ENCODE results near the gene CTIF.

Gene CTIF

DNA sequence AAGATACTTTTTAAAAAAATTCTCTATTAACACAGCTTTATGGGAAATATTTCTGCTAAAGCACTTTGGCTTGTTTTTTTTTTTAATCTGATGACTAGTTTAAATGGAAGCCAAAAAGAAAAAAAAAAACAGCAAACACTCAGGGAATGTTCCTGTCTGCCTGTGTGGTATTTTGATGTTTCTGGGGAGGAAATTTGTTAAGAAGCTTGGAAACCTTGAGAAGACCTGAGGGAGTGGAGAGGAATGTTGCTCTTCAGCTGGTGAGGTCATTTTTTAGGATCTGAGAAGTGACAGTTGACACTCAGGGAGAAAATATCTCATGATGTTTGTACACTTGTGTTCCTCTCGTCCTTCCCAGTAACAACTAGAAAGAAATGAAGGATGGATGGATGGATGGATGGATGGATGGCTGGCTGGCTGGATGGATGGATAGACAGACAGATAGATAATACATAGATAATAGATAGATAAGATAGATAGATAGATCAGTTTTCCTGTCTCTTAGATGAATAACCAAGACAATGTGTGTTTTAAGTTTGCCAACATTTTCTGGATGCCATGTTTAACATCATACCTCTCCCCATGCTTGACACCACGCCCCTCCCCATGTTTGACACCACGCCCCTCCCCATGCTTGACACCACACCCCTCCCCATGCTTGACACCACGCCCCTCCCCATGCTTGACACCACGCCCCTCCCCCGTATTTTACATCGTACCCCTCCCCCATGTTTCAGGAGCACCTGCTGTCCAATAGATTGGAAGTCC, 84.8 kb downstream of the CTIF start:
- DNase-seq = no peak

DNA sequence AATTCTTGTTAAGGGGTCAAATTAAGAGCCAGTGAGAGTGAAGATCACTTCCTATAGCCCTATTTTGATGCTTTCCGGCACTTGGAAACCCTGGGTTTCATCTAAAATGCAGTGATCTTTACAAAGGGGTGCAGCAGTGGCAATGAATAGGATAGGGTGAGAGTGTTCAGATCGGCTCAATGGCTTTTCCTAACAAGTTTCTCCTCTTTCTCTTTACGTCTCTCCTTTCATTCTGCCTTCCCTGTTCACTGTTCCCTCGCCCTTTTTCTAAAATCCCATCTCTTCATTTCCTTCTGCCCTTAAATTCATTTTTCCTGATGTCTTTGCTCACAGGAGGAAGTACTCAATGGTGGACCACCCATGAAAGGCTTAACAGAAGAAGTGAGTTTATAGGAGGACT, 86.0 kb downstream of the CTIF start:
- DNase-seq = no peak

DNA sequence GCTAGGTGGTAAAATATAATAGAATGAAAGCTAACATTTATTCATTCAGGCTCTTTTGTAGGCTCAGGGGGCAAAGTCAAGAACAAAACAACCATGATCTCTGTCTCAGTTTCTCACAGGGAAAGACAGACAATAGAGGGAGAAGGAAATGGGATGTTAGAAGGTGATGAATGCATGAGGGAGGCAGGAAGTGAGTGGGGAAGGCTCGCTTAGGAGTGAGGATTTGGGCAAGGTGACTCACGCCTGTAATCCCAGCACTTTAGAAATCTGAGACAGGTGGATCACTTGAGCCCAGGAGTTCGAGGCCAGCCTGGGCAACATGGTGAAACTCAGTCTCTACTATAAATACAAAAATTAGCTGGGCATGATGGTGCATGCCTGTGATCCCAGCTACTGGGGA, 88.4 kb downstream of the CTIF start:
- DNase-seq = no peak

DNA sequence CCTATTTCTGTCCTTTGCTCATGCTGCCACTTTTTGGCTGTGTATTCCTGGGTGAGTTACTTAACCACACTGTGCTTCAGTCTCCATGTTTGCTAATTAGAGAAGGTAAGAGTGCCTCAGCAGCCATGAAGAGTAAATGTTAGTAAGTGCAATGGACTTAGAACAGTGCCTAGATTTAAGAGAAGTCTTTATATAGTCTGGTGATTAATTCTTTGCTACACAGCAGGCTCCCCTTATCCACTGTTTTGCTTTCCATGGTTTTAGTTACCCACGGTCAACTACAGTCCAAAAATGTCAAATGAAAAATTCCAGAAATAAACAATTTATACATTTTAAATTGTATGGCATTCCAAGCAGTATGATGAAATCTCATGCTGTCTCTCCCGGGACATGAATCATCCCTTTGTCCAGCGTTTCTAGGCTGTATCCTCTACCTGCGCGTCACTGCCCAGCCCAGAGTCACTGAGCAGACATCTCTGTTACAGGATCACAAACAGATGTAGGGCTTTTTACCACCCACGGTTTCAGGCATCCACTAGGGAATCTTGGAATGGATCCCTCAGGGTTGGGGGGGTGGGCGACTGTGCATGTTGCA, 91.0 kb downstream of the CTIF start:
- DNase-seq = no peak

DNA sequence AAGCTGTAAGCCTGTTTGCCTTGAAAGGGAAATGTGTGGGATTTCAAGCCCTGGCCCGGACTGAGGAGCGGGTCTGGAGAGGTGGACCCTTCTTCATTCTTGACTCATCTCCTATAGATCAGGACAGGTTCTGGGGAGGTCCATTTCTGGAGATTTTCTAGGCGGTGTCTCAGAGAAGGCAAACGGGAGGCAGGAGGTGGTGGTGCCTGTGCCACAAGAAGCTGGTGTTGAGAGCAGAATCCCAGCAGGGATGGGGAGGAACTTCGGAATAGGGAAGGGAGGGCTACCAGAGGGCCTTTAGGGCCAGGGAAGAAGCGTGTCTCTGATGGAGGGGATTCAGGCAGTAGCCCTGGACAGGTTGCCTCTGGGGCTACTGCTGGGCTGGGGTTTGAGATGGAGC, 93.0 kb downstream of the CTIF start:
- DNase-seq = no peak

DNA sequence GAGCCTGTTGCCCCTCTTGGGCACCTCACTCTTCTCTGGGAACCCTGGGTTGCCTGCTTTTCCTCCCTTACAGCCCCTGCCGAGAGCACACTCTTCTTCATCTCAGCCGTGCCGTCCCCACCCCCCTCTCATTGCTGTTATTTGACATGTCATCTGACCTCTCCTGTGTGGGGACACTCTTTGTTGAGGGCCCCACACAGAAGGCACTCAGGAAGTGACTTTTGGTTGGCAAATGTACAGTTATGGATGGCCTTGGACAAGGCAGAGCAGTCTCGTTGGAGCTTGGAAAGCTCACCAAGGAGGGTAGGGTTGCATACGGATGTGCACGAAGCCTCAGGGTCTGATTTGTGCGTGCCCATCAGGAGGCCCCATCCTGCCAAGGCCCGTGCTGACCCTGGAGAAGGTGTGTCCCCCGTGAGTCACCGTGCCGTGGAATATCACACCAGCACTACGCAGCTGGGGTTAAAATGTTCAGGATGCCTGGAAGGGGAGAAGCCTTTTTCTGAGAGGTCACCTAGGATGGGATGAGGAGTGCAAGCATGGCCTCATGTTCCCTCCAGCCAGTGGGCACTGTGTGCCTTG, 93.9 kb downstream of the CTIF start:
- no peak for DNase-seq

DNA sequence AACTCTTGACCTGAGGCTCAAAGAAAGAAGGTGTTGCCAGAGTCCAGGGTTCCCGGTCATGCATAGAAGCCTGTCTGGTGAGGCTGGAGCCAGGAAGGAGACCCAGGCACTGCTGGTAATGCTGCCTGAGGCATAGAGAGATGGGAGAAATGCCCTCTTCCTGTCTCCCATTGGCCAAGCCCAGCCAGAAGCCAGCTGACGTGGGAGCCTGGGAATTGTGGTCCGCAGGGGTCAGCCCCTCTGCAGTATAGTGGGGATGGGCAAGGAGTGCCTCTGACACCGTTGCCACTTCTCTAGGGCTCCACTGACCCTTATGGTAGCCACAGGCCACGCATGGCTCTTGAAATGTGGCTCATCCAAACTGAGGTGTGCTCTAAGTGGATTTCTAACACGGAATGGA, 95.7 kb downstream of the CTIF start:
- no peak for DNase-seq

DNA sequence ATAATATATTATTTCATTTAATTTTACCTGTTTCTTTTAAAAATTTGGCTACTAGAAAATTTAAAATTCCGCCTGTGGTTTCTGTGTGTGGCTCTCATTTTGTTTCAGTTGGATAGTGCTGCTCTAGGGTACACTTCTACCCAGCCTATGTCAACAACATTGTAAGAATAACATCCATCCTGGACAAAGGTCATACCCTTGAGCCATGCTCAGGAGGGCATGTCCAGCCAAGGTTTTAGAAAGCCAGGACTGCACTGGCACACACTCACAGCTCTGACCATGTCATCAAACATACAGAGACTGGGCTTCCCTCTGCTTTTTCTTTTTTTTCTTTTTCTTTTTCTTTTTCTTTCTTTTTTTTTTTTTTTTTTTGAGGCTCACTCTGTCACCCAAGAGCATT, 96.1 kb downstream of the CTIF start:
- no peak for DNase-seq

DNA sequence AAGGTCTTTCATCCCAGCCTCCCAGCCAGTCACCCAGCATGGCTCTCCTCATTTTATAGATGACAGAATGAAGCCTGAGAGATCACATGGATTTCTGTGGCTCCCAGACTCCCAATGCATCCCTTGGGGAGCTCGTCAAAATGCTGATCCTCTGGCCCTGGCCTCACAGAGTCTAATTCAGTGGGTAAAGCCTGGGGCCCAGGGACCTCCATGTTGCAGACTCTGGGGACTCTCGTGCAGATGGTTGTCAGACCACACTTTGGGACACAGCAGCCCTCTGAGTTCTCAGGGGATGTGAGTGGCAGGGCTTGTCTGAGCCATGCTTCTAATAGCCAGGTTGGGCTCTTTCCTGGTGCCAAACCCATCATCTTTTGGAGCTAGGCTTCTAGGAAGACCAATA, 97.0 kb downstream of the CTIF start:
- no peak for DNase-seq

DNA sequence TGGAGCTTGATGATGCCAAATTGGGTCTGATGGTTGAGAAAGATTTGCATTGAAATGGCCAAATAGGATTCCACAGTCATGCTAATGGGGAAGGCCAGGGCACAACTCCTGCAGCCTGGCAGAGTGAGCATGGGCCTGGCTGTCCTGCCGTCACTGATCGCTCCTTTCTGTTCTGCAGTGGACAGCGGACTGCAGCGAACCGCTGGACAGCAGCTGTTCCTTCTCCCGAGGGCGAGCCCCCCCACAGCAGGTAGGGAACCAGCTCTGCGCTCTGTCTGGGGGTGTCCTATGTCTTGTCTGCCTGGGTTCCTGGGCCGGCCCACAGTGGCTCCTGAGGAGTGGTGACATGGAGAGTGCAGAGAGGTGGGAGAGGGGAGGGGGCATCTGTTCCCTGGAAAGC, 97.6 kb downstream of the CTIF start:
- DNase-seq = no peak

DNA sequence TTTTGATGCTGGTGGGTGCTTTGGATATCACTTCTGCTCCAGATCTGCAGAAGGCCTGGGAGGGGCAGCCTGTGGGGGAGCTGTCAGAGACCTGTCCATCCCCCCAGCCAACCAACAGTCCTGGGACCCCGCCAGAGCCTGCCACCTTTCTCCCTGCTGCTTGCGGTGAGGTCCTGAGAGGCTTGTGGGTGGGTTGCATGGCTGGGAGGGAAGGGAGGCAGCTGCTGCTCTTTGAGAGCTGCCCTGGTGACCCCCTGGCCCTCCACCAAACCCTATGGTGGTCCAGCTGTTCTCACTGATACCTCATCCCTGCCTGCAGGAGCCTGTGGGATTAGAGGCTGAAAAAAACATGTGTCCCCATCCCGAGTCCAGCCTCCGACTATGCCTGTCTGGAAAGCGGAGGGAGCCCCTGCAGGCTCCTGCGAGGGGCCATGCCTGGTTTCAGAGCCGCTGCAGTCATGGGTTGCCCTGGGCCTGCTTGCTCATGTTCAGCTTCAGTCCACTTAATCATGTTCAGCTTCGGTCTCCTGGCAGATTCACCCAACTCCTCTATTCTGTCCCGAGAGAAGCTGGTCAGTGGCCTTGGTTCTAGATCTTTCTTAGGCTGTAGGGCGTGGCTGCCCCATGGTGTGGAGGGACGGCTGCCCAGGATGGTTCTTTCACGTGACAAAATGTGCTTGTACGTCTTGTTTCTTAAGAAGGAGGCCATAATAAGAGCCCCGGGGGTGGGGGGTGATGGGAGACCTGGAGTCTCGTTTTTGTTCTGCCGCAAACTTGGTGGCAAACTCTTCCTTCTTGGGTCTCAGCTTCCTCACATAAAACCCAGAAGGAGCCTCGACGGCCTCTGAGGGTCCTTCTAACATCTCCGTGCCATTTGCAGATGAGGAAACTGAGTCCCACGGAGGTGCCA, 98.5 kb downstream of the CTIF start:
- no peak for DNase-seq

DNA sequence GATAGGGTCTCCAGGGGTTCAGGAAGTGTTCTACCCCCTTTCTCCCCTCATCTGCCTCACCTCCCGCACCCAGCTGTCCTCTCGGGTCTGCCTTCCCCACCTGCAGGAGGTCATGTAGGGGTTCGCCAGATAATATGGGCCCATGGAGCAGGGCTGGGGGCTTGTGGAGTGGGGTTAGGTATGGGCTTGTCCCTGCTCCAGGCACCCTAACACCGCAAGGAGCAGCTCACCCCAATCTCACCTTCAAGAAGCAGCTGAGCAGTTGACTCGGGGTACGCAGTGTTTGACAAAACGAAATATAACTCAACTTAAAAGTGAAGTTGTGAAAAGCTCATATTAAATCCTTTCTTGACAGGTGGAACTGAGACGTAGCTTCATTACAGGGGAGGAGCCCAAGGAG, 99.6 kb downstream of the CTIF start:
- DNase-seq = no peak

DNA sequence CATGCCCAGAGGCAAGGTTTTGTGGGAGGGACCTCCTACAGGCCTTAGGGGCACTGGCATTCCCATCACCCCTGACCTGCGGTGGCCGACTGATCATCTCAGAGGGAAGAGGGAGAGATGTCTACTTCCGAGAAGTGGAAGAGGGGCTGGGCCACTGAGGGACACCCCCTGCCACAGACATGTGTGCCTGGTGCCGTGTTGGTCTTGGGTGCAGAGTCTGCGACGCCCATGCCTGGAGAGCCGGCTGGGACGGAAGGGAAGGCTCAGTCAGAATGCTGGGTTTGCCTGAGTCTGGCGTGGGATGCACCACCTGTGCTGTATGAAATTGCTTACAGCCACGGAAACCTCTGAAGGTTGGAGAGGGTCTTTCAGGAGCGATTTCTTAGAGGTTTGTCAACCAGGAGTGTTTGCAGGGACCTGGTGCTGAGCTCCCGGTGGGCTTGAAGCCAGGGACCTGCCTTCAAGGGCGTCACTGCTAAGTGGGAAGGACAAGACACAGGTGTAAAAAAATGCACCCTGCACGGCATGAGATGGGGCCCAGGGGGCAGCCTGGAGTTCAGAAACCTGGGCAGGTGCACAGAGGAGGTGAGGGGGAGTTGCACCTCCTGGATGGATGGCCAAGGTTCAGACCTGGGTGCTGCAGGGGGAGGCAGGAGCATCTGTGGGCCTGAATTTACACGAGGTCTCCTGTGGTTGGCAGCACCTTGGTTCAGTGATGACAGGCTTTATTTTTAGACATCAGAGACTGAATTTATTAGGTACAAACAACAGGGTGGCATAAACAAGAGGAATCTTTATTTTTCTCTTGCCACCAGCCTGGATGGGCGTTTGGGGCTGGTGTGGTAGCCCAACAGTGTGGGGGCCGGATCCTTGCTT, 100.3 kb downstream of the CTIF start:
- DNase-seq = no peak

DNA sequence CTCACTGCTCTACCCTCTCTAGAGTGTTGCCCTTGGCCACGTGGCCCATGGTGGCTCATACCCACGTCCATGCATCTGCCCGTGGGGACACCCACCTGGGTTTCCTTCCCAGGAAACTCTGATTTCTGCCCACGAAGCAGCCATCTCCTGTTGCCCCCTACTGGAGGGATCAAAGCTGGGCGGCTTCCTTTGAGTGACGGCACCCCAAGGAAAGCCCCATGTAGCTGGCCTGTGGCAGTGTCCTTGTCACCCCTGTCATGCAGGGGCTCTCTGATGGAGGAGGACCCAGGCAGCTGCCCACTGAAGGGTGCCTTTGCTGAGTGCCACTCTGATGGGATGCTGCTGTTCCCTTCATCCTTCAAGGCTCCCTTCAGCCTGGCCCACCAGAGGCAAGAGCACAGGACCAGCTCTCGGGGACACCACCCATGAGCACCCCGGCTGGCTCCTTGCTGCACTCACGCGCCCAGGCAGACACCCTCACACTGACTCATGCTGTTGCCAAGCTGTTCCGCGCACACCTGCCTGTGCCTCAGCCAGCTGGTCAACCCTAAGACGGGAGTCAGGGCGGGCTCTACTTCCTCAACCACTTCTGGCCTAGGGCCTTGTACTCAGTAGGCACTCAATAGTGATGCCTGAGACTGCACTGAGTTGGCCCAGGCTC, 101.1 kb downstream of the CTIF start:
- no peak for DNase-seq

DNA sequence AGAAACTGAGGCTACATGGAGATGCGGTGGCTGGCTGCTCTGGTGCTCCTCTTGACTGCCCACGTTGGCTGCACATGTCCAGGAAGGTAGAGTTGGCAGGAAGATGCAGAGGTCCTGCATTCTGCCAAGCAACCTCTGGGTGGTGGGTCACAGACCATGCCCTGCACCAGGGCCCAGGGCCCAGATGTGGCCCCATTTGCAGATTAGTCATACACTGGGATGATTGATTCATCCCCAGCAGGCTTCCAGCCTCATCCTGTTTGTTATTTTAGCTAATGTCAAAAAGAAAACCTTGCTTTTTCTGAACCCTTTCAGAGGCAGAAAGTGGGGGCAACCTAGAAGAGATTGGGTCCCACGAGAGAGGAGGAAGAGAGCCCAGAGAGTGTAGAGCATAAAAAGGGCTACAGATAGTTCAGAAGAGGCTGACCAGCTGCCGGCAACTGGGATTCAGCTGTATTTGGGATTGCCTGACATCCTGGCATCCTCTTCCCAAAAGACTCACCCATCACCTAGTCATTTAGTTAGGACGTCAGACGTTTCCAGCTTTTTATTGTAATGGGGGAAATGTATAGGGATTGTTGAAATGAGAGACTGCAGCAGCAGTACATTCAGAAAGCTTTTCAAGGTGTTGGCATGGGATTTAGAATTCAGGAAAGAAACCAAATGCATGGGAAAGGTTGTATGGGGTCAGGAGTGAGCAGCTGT, 101.9 kb downstream of the CTIF start:
- no peak for DNase-seq

DNA sequence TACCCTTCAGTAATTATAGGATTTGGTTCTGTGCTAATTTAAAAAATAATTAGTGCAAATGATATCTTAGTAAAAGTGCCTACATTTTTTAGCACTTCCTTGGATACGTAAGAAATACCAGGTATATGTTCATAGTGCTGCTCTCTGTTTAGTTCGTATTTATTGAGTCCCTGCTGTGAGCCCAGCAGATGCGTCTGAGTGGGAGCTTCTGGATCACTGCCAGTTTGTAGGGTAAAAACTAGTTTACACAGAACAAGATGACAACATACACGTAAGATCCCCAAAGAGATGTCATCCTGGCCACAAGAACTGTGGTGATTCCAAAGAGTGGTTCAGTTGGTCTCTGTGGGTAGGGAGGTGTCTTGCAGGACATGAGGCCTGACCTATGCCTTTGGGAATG, 103.2 kb downstream of the CTIF start:
- DNase-seq = no peak

DNA sequence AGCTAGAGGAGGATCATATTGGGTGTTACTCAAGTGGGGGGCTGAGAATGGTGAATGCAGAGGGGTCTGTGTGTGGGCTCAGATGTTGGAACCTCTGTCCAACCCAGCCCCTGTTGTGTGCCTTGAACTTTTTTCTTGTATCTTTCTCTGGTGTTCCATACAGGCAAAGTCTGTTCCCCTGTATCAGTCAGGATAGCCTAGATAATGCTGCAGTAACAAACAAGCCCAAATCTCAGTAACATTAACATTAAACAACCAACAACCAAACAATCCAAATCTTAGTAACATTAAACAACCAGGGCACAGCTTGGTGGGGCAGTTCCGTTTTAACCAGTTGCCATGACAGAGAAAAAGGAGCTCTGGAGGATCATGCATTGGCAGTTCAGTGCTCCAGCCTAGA, 103.7 kb downstream of the CTIF start:
- no peak for DNase-seq

DNA sequence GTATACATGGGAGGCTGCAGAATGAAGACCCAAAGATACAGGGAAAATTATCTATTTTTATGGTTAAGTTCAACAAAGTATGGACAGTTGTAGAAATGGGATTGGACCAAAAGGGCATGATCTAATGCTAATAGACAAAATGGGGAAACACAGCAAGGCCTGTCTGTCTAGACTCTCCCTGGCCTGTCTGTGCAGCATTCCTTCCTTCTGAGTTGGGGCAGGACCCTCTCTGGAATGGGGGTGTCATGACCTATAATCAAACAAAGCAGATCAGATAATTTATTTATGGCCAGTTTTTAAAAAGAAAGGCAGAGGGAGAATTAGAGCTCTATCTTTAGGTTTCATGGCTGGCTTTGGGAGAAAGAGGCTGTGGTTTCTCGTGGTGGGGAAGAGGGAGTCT, 104.4 kb downstream of the CTIF start:
- no peak for DNase-seq

DNA sequence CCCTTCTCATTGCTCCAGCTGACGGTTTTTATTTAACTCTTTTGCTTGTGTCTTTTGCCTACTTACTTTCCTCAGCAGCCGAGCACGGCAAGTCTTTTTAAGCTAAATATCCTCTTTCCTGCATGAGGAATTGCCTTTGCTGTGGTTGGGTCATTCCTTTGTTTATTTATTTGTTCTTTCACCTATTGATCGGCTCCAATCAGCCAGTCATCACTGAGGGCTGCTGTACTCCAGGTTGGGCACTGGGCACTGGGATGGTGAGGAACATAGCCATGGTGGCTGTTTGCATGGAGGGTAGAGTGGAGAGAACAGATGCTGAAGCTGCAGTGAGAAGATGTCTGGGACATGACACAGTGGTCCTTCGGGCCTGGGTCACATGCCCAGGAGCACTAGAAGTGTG, 105.2 kb downstream of the CTIF start:
- no peak for DNase-seq

DNA sequence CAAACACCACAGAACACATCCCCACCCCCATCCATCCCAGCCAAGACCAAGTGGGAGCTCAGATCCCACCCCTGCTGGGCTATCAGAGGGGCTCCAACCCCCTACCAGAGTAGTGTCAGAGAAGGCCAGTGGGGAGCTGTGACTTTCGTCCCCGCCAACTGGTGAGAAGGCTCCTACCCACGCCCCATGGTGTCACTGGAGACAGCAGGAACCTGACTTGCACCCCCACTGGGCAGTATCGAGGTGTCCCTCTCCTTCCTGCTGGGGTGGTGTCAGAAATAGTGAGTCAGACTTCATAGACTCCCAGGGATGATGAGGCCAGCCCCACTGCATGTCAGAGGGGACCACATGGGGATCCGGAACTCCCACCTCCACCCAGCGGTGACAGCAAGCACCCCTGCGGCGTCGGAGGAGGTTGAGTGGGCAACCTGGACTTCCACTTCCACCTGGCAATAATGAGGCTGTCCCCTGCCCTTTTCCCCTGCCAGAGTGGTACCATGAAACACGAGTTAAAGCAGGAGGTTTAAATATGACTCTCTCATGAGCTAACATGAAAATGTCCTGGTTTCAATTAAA, 106.7 kb downstream of the CTIF start:
- DNase-seq = no peak

DNA sequence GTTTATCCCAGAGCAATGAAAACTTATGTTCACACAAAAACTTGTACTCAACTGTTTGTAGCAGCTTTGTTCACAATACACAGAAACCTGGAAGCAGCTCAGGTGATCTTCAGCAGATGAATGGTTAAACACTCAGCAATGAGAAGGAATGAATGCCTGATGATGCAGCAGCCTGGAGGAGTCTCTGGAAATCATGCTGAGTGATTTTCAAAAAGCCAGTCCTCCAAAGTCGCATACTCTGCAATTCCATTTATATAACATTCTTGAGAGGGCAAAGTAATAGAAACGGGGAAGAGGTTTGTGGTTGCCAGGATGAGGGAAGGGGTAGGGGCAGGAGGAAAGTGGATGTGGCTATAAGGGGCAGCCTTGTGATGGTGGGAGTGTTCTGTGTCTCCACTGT, 108.1 kb downstream of the CTIF start:
- DNase-seq = no peak
